H9 (cell line): ENCODE measurements around the gene ZNFX1. TPM values are rescaled to one million over a fixed set of nuclear protein-coding genes. Genes with fewer than 3 reads are reported as not detected.

Experiments
- total RNA-seq: library from RNA; stranded (reverse); gene quantifications from 2 replicates; pipeline ENCODE4 v1.2.1, GENCODE V29; 2021

The ZNFX1 gene
- total RNA-seq, 1 experiment from 2014 or later, result 13.3 TPM

Other genes with a start within 250 kb of the ZNFX1 start
- gene CSE1L, start 231.7 kb downstream of the ZNFX1 start, total RNA-seq, result 244 and 246 TPM in 2 replicates
- gene STAU1, start 89.7 kb downstream of the ZNFX1 start, total RNA-seq, result 106 TPM in 2 replicates
- gene DDX27, start 58.6 kb downstream of the ZNFX1 start, total RNA-seq, result 46.9 and 50.3 TPM in 2 replicates
- gene KCNB1, start 204.6 kb upstream of the ZNFX1 start, total RNA-seq, result 0.42 and 0.68 TPM in 2 replicates